Right hindlimb (tissue), 1 donor: ENCODE data around the gene CARM1.
"Not testable (repeated sequence)": the region's sequence is repeated elsewhere in the genome, so short reads cannot be mapped to it uniquely, and the experiment has no call there.

Source experiments
- DNase-seq: peaks from one replicate; pipeline ENCODE4 v3.0.0-alpha.2; 2018

Gene CARM1

DNA sequence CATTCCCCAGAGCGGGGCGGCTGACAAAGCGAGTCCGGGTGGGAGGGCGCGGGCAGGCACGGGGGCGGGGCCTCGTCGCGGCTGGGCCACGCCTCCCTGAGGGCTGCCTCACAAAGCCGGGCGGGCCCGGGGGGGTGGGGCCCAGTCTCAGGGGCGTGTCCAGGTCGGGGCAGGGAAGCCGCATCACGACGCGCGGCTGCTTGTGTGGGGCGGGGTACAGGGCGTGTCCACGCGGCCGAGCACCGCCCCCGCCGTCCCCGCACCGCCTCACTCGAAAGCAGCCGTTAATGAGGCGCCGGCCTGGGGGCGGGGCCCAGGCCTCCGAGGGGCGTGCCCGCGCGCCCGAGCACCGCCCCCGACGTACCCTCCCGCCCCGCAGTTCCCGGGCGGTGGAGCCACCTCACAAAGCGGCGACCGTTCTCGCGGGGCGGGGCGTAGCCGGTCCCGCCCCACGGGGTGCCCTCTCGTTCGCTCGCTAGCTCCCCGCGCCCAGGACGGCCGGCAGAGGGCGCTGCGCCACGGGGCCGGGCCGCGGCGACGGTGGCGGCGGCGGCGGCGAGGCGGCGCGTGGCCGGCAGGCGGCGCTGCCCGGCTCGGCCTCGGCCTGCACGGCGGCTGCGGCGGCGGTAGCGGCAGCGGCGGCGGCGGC lies at the start of gene CARM1:
Gene CARM1 (plus strand): TSS at position 599 of the 649 bp plus-strand sequence. CDS start 150 bp downstream, outside the sequence.
- DNase-seq: peak; percentile 100

GRCh38 chr19:10823690-10824089 lies 47.7 kb upstream of the CARM1 start:
- no peak for DNase-seq

GRCh38 chr19:10826231-10826630 lies 45.1 kb upstream of the CARM1 start:
- DNase-seq: no peak

- DNase-seq: no peak
Measured at GRCh38 chr19:10826846-10827245, 44.5 kb upstream of the CARM1 start.

GRCh38 chr19:10828981-10829821 lies 42.2 kb upstream of the CARM1 start:
- no peak for DNase-seq

DNA sequence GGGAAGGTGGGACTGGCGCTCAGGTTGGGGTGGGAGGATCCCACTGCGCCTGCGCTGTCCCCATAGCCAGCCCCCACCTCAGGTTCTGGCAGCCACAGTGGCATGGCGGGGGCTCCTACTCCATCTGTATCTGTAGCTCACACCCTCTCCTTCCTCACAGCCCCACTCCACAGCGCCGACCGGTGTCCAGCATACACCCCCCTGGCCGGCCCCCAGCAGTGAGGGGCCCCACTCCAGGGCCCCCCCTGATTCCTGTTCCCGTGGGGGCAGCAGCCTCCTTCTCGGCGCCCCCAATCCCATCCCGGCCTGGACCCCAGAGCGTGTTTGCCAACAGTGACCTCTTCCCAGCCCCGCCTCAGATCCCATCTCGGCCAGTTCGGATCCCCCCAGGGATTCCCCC lies 41.4 kb upstream of the CARM1 start:
- DNase-seq: no peak

GRCh38 chr19:10830370-10830769 lies 41.0 kb upstream of the CARM1 start:
- no peak for DNase-seq

- DNase-seq: no peak
Measured at GRCh38 chr19:10830931-10831779, 40.2 kb upstream of the CARM1 start.

- DNase-seq: no peak
Measured at GRCh38 chr19:10831987-10832938, 39.1 kb upstream of the CARM1 start.

GRCh38 chr19:10832939-10833296 lies 38.4 kb upstream of the CARM1 start:
- no peak for DNase-seq

DNA sequence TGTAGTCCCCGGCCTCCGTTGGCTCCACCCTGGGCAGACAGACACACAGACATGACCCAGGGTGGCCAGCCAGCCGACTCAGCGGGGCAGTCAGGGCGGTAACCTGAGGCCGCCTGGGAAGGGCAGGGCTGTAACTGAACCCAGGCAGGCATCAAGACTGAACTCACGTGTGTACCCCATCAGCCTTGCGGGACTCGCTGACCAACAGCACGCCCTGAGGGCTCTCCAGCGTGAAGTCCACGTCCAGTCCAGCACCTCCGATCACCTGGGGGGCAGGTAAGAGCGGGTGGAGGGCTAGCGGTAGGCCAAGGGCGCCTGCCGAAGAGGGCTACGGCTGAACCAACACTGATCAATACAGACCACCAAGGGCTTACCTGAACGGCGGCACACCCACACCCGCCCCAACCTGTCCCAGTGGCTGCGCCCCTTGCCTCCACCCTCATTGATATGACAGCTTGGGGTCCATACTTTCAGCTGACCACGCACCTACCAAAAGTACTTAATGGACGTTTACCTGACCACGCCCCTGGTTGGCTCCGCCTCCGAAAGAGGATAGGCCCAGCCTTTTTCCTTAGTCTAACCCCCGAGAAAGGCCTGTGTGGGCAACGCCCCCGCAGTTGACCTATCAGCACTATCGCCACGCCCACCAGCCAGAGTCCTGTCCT lies 36.1 kb upstream of the CARM1 start:
- DNase-seq: no peak

DNA sequence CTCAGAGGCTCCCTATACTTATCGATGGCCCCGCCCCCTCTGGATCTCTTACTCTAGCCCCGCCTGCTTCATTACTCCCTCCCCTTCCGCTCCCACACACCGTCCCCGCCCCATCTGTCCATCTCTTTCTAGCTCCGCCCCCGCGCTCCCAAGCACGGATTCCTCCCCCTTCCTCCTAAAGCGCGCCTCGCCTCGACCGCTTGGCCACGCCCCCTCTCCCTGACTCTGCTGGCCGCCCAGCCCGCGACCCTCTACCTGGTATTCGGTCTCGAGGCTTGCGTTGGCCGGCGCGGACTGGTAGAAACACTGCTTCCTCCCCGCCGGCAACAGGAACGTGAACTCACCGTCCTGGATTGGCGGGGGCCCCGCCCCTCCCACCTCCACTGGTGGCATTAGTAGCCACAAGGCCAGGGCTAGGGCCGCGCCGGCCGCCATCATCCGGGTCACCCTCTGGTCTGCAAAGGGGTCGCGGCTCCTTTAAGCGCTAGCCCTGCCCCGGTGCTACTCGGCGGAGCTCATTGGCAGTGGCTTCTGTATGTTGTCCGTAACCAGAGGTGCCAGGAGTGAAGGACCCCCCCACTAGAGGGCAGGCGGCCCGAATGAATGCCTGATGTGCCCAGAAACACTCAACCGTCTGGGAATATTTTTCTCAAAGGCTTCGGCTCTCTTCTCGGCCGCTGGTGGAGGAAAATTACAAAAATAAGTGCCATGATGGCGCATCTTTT lies 35.4 kb upstream of the CARM1 start, which contains the start of gene TMED1:
Gene TMED1 (minus strand): TSS at position 459 of the 725 bp plus-strand sequence. CDS start 21 bp downstream, at position 438.
- DNase-seq: peak; percentile 98

DNA sequence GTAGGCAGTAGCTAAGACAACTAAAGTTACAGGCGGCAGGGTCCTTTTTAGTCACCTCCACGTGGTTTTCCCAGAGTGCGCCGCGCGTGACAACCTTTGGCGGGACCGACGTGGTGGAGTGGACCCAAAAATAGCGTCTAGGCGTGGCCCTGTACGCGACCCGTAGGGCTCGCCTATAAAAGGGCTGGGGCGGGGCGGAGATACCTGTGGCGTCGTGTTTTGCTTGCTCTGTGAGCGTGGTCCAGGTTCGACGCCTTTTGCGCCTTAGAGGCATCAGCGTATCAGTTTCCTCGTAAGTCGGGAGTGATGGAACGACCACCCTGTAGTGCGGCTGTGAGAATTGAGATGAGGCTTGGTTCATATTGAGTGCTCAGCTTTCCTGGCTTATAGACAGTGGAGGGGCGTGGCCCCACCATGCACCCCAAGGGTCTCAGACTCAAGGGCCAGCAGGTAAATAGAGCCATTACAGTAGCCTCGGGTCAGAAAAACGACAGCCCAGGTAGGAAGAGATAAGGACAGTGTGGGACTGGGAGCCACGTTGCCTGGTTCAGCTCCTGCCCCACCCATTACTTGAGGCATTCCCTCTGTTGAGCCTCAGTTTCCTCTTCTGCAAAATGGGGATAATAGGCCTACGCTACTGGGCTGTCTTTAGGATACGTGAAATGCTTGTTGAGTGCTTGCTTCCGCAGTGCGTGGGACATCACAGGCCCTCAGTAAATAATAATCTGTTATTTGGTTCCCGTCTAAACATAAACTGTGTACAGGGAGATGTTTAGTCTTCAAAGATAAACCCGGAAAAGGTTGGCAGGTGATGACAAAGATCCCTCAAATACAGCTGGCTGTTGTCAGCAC lies 34.6 kb upstream of the CARM1 start:
- DNase-seq: no peak

GRCh38 chr19:10837649-10838048 lies 33.7 kb upstream of the CARM1 start:
- not testable (repeated sequence) for DNase-seq

DNA sequence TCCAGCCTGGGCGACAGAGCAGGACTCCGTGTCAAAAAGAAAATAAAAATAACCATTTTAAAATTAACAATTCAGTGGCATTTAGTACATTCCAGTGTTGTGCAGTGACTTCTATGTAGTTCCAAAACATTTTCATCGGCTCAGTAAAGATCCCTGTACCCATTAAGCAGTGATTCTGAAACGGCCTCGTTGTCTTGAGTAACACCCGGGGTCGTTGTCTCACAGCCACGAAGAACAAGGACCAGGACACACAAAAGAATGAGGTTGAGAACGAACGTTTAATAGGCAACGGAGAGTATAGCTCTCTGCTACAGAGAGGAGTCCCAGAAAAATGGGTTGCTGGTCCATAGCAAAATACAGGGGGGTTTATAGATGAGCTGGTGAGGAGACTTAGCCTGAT lies 33.0 kb upstream of the CARM1 start:
- DNase-seq: no peak

- no peak for DNase-seq
Measured at GRCh38 chr19:10839114-10840050, 32.0 kb upstream of the CARM1 start.

DNA sequence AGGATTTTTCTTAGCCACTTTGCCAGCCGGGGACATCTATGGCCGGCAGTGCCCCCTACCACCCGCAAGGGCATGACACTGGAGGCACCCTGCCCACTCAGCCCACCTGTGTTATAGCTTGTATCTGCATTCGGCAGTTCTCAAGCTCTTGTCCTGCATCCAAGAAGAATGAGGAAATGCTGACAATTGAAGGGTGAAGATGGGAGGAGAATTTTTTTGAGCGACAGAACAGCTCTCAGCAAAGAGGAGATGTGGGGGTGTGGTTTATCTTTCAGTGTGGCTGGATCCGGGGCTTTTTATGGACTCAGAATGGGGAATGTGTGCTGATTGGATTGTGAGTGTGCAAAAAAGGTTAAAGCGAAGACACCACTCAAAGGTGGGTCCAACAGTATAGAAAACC lies 28.6 kb upstream of the CARM1 start:
- no peak for DNase-seq

DNA sequence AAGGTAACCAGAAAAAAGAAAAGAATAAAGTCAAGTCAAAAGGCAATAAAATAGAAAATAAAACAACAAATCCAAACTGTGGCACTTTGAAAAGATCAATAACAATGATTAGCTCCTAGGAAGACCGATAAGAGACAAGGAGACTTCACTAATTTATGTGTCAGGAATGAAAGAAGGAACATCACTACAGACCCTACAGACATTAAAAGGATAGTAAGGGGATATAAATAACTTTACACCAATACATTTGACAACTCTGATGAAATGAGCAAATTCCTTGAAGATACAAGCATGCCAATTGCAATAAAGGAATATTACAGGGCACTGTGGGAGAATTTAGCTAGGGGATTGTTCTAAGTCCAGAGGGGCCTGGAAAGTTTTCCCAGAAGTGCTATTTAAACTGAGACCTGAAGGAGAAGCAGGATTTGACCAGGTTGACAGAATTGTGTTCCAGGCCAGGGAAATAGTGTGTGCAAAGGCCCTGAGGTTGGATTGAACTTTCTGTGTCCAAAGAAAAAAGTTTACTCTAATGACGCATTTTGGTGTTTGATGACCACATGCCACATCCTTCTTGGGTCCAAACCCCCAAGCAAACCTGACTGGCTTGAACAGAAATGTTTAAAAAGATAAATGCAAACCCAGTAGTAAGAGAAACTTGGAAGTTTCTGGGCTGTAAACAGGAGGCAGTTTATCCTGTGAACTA lies 24.7 kb upstream of the CARM1 start:
- DNase-seq: no peak
